GM12872 (cell line): ENCODE results near the gene LSM7.

ENCODE experiments used
- CTCF ChIP-seq: IDR thresholded peaks from 3 replicates; pipeline ENCODE4 v1.5.1; 2011; ENCODE audit warnings: low read depth, mild to moderate bottlenecking, low read length, moderate library complexity; ENCODE audit not compliant: insufficient read depth

LSM7 gene

GRCh38 chr19:2294687-2295335, 33.6 kb downstream of the LSM7 start:
- TF ChIP-seq CTCF, result no peak

GRCh38 chr19:2291185-2291751, 37.1 kb downstream of the LSM7 start:
- no peak for TF ChIP-seq CTCF

- TF ChIP-seq CTCF, result no peak
Observed at GRCh38 chr19:2290441-2291184, 37.8 kb downstream of the LSM7 start.

DNA sequence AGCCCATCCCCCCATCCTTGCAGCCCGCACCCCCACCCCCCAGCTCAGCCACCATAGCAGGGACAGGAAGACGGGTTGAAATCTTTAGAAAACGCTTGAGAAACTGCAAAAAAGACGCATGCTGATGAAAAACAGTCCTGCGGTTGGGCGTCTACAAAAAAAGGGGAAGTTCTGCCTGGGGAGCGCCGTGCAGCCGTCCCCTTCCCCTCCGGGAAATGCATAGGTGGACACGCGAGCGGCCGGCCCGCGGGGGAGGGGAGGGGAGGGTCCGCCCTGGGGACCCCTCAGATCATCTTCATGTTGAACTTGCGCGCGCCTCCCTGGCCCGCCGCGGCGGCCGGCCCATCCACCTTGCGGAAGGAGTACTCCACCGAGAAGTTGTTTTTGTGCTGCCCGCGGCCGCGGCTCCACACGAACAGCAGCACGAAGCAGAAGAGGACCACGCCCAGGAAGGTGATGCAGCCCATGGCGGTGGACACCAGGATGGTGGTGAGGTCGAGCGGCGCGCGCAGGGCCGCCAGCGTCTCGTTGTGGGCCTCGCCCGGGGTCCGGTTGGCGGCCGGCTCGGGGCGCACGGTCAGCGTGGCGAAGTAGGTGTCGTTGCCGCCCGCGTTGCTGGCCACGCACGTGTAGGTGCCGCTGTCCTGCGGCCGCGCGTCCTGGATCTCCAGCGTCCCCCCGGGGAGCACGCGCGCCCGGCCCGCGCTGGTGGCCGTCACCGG, 38.5 kb downstream of the LSM7 start:
- no peak for TF ChIP-seq CTCF

- TF ChIP-seq CTCF, result no peak
Observed at GRCh38 chr19:2288818-2289713, 39.3 kb downstream of the LSM7 start.

- no peak for TF ChIP-seq CTCF
Observed at GRCh38 chr19:2288338-2288817, 40.0 kb downstream of the LSM7 start.
